GM12892 (cell line): ENCODE measurements around the gene RHOV. TPM values are rescaled to one million over a fixed set of nuclear protein-coding genes. Genes with fewer than 3 reads are reported as not detected.

Experiments used
- DNase-seq: peaks from one replicate; pipeline ENCODE4 v3.0.0; 2011; ENCODE audit not compliant: insufficient read length
- FAIRE-seq: peaks from 2 replicates; lab custom pipeline; 2011; peaks lifted over from hg19 to GRCh38; lab: Jason Lieb, UNC
- POLR2A ChIP-seq: IDR thresholded peaks from 2 replicates; pipeline ENCODE4 v1.6.1; 2011; ENCODE audit warnings: low read depth, low read length, control low read depth
- POLR2AphosphoS5 ChIP-seq: IDR thresholded peaks from 2 replicates; pipeline ENCODE4 v1.6.1; 2011; ENCODE audit warnings: low read depth, low read length, control low read depth
- TAF1 ChIP-seq: IDR thresholded peaks from 2 replicates; pipeline ENCODE4 v1.6.1; 2011; ENCODE audit warnings: low read depth, mild to moderate bottlenecking, control low read depth, low read length, borderline replicate concordance
- polyA plus RNA-seq: library from polyadenylated mRNA; unstranded; fragments of >200 nt; gene quantifications from one replicate; pipeline ENCODE4 v1.2.1, GENCODE V29; 2012; ENCODE audit warnings: missing spikeins, inconsistent platforms; ENCODE audit not compliant: missing spikeins

Gene RHOV, protein sequence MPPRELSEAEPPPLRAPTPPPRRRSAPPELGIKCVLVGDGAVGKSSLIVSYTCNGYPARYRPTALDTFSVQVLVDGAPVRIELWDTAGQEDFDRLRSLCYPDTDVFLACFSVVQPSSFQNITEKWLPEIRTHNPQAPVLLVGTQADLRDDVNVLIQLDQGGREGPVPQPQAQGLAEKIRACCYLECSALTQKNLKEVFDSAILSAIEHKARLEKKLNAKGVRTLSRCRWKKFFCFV
- polyA plus RNA-seq, result 15.1 TPM

GRCh38 chr15:40873694-40874561, at the start of gene RHOV:
TSS of gene RHOV (minus strand) at chr15:40874234. CDS start at chr15:40874139, 95 bp downstream.
- FAIRE-seq, result peak; percentile 86
- DNase-seq, result peak; percentile 68
- peak; percentile 79 for TF ChIP-seq POLR2A
- TF ChIP-seq TAF1, result no peak
- TF ChIP-seq POLR2AphosphoS5, result peak; percentile 66

DNA sequence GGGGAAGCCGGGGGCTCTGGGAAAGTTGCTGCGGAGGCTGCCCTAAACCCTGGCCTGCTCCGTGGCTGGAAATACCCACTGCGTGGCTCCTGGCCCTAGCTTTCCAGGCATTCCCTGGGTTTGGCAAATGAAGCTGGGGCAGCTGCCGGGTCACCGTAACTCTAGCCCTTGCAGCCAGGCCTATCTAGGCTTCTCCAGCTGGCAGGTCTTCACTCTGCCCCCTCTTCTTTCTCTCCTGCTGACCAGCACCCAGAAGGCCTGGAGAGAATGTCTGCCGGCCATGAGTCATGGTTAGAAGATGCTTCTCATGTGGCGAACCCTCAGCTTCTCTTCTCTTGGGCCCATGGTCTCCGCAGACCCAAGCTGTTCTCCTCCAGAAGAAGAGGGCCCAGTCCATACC, 49.5 kb upstream of the RHOV start:
- no peak for FAIRE-seq
- TF ChIP-seq POLR2AphosphoS5 (no peak), TAF1 (no peak), POLR2A (no peak)

DNA sequence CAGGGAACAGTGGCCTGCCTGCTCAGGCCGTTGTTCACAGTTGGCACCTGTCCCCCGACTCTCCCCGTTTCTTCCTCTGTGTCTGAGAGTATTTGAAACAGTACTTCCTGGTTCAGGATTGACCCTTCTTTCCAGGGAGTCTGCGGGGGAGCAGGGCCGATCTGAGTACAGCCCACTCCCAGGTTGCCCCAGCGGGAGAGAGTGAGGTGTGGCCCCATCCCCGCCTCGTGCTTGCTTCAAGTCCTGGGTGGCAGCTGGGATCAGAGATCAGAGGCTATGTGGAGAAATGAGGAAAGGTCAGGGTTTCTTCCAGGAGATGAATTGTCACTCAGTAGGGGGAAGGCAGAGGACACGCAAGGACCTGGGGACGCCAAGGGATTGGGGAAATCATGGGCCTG, 48.6 kb upstream of the RHOV start:
- no peak for FAIRE-seq
- no peak for DNase-seq
- no peak for TF ChIP-seq TAF1
- no peak for TF ChIP-seq POLR2AphosphoS5
- TF ChIP-seq POLR2A, result no peak

More for the DNA sequence above, 49.5 kb upstream of the RHOV start:
- DNase-seq, result no peak

GRCh38 chr15:40921949-40922607, 48.0 kb upstream of the RHOV start:
- no peak for TF ChIP-seq POLR2AphosphoS5
- no peak for TF ChIP-seq POLR2A
- no peak for TF ChIP-seq TAF1
- FAIRE-seq, result no peak
- DNase-seq, result no peak

DNA sequence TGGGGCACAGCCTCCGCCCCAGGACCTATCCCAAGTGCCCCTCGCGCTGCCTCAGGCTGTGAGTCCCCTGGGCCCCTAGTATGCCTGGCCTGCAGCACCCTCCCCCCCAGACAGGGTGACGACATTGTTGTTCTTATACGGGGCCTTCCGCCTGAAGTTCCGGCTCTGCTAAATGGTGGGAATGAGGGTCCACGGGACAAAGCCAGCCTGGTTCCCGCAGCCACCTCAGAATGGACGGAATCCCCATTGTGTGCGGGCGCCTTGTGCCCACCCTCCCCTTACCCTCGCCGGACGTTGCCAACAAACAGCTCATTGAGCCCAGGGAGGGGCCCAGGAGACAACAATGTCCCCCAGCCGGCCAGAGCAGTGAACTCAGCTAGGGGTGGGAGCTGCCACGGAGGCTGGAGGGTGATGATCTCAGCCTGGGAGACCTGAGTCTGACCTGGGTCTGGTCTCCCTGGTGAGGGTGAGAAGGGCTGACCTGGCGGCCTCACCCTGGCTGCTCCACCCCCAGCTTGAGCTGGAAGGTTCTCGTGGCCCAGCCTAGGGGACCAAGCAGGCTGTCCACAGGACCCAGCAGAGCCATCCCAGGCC, 44.9 kb upstream of the RHOV start:
- no peak for DNase-seq
- no peak for FAIRE-seq
- no peak for TF ChIP-seq TAF1
- TF ChIP-seq POLR2A, result no peak
- no peak for TF ChIP-seq POLR2AphosphoS5

- FAIRE-seq (no peak), DNase-seq (no peak)
- TF ChIP-seq POLR2A (no peak), POLR2AphosphoS5 (no peak), TAF1 (no peak)
Observed at GRCh38 chr15:40918146-40918798, 44.2 kb upstream of the RHOV start.

DNA sequence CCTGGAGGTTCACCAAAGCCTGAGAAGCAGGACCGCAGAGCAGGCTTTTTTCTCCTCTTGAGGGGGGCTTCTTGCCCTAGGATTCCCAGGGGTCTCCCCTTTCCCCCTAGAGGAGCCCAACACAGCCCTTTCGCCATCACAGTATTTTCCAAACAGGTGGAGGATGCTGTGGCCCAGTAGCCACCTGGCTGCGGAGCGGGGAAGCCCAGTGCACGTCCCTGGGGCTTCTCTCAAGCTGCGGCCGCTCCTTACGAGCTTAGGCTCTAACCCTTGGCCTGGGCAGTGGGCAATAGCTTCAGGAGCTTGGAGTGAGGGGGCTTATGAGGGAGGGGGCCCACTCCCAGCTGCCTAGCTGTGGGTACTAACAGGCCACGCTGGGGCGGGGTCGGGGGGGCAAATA, 43.6 kb upstream of the RHOV start:
- TF ChIP-seq POLR2AphosphoS5 (no peak), POLR2A (no peak)
- FAIRE-seq (no peak), DNase-seq (no peak)

DNA sequence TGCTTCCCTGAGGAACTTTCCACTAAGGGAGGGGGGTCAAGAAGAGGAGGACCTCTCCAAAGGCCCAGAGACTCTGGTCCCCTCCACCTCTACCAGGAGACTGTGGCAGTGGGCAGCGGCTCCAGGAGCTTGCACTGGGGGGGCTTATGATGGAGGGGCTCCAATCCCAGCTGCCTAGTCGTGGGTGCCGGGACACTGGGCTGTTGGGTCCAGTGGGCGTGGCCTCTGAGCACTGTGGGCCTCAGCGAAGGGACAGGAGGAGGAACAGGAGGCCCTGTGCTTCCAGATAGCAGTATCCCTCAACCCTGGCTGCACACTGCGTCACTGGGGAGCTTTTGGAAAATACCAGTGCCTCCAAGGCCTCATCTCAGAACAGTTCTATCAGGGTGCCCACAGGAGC, 41.6 kb upstream of the RHOV start:
- TF ChIP-seq POLR2A (no peak), TAF1 (no peak), POLR2AphosphoS5 (no peak)
- FAIRE-seq, result no peak
- no peak for DNase-seq

DNA sequence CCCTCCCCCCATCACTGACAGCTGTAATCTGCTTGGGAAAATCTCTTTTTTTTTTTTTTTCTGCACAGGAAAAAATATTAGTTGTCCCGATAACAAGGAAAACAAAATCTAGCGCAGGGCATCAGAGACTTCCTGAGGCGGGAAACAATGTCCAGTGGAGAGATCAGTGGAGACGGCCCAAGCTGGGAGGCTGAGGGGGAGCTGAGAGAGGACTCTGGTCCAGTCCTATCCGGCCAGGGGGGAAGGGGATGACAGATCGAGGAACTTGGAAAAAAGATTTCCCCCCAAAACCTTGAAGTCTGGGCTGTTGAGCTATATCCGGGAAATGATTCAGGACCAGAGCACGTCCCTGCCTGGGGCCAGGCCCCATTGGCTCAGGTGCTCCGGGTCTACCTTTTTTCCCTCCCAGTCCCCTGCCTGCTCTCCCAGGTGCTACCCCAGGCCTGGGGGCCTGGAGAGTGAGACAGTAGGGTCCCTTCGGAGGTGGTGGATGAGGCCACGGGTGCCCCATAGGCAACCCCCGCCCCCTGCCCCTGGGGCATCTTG, 41.2 kb upstream of the RHOV start:
- FAIRE-seq (no peak), DNase-seq (no peak)
- no peak for TF ChIP-seq POLR2A
- no peak for TF ChIP-seq POLR2AphosphoS5
- TF ChIP-seq TAF1, result no peak

- FAIRE-seq (peak; percentile 17), DNase-seq (no peak)
- TF ChIP-seq TAF1 (no peak), POLR2A (no peak), POLR2AphosphoS5 (no peak)
Observed at GRCh38 chr15:40914486-40914885, 40.5 kb upstream of the RHOV start.
